Measurements from ENCODE around the gene MAPKAPK5.

MAPKAPK5 gene

GRCh38 chr12:111838353-111838752 is 3.7 kb upstream of the MAPKAPK5 start:
- H3K9me3 ChIP-seq (ENCODE audit: low read length): no peaks in the 10 kb centered on the region
- H3K4me1 ChIP-seq (ENCODE audit: insufficient read depth, low read length): peaks cover 22% of the 10 kb centered on the region
- H3K4me3 ChIP-seq (ENCODE audit: low read length): no peak overlapping the region
- H3K27me3 ChIP-seq (ENCODE audit: insufficient read depth, low read length): no peaks in the 10 kb centered on the region
- H2AFZ ChIP-seq (ENCODE audit: low read depth, low read length): no peak overlapping the region
- H3K36me3 ChIP-seq (ENCODE audit: insufficient read depth, low read length): peaks cover 15% of the 10 kb centered on the region

- peaks cover 15% of the 10 kb centered on the region for H3K36me3 ChIP-seq (ENCODE audit: insufficient read depth, low read length)
- no peaks in the 10 kb centered on the region for H3K27me3 ChIP-seq (ENCODE audit: insufficient read depth, low read length)
- H2AFZ ChIP-seq (ENCODE audit: low read depth, low read length): no peak overlapping the region
- peaks cover 23% of the 10 kb centered on the region for H3K4me1 ChIP-seq (ENCODE audit: insufficient read depth, low read length)
- no peaks in the 10 kb centered on the region for H3K9me3 ChIP-seq (ENCODE audit: low read length)
- peak overlapping the region; percentile 95 for H3K4me3 ChIP-seq (ENCODE audit: low read length)
Observed at GRCh38 chr12:111840807-111841206, 1.2 kb upstream of the MAPKAPK5 start.

GRCh38 chr12:111841236-111841749 is 735 bp upstream of the MAPKAPK5 start:
- Histone ChIP-seq H3K4me1 (ENCODE audit: insufficient read depth, low read length) (peaks cover 23% of the 10 kb centered on the region), H3K9me3 (ENCODE audit: low read length) (no peaks in the 10 kb centered on the region), H3K36me3 (ENCODE audit: insufficient read depth, low read length) (peaks cover 15% of the 10 kb centered on the region), H3K4me3 (ENCODE audit: low read length) (peak overlapping the region; percentile 95), H2AFZ (ENCODE audit: low read depth, low read length) (peak overlapping the region; percentile 65), H3K27me3 (ENCODE audit: insufficient read depth, low read length) (no peaks in the 10 kb centered on the region)

GRCh38 chr12:111842556-111843396 is 748 bp downstream of the MAPKAPK5 start:
- no peaks in the 10 kb centered on the region for H3K27me3 ChIP-seq (ENCODE audit: insufficient read depth, low read length)
- peak overlapping the region; percentile 65 for H2AFZ ChIP-seq (ENCODE audit: low read depth, low read length)
- H3K4me1 ChIP-seq (ENCODE audit: insufficient read depth, low read length): peaks cover 23% of the 10 kb centered on the region
- no peaks in the 10 kb centered on the region for H3K9me3 ChIP-seq (ENCODE audit: low read length)
- H3K4me3 ChIP-seq (ENCODE audit: low read length): peak overlapping the region; percentile 95
- H3K36me3 ChIP-seq (ENCODE audit: insufficient read depth, low read length): peaks cover 15% of the 10 kb centered on the region

- Histone ChIP-seq H2AFZ (ENCODE audit: low read depth, low read length) (no peak overlapping the region), H3K36me3 (ENCODE audit: insufficient read depth, low read length) (peaks cover 5% of the 10 kb centered on the region), H3K4me3 (ENCODE audit: low read length) (no peak overlapping the region), H3K27me3 (ENCODE audit: insufficient read depth, low read length) (no peaks in the 10 kb centered on the region), H3K9me3 (ENCODE audit: low read length) (peaks cover 2% of the 10 kb centered on the region), H3K4me1 (ENCODE audit: insufficient read depth, low read length) (peaks cover 10% of the 10 kb centered on the region)
Observed at GRCh38 chr12:111846016-111846415, 4.0 kb downstream of the MAPKAPK5 start.

GRCh38 chr12:111850526-111850925 is 8.5 kb downstream of the MAPKAPK5 start:
- Histone ChIP-seq H3K4me3 (ENCODE audit: low read length) (no peak overlapping the region), H3K4me1 (ENCODE audit: insufficient read depth, low read length) (no peaks in the 10 kb centered on the region), H3K9me3 (ENCODE audit: low read length) (peaks cover 4% of the 10 kb centered on the region), H3K27me3 (ENCODE audit: insufficient read depth, low read length) (no peaks in the 10 kb centered on the region), H3K36me3 (ENCODE audit: insufficient read depth, low read length) (peaks cover 13% of the 10 kb centered on the region), H2AFZ (ENCODE audit: low read depth, low read length) (no peak overlapping the region)

- H3K4me1 ChIP-seq (ENCODE audit: insufficient read depth, low read length): no peaks in the 10 kb centered on the region
- H3K36me3 ChIP-seq (ENCODE audit: insufficient read depth, low read length): peaks cover 7% of the 10 kb centered on the region
- no peak overlapping the region for H2AFZ ChIP-seq (ENCODE audit: low read depth, low read length)
- no peaks in the 10 kb centered on the region for H3K27me3 ChIP-seq (ENCODE audit: insufficient read depth, low read length)
- peaks cover 10% of the 10 kb centered on the region for H3K9me3 ChIP-seq (ENCODE audit: low read length)
- H3K4me3 ChIP-seq (ENCODE audit: low read length): no peak overlapping the region
Observed at GRCh38 chr12:111858186-111858585, 16.2 kb downstream of the MAPKAPK5 start.

- H3K27me3 ChIP-seq (ENCODE audit: insufficient read depth, low read length): no peaks in the 10 kb centered on the region
- peaks cover 7% of the 10 kb centered on the region for H3K36me3 ChIP-seq (ENCODE audit: insufficient read depth, low read length)
- peaks cover 10% of the 10 kb centered on the region for H3K9me3 ChIP-seq (ENCODE audit: low read length)
- H3K4me1 ChIP-seq (ENCODE audit: insufficient read depth, low read length): no peaks in the 10 kb centered on the region
- no peak overlapping the region for H2AFZ ChIP-seq (ENCODE audit: low read depth, low read length)
- no peak overlapping the region for H3K4me3 ChIP-seq (ENCODE audit: low read length)
Observed at GRCh38 chr12:111858778-111859177, 16.8 kb downstream of the MAPKAPK5 start.

- peaks cover 40% of the 10 kb centered on the region for H3K36me3 ChIP-seq (ENCODE audit: insufficient read depth, low read length)
Observed at GRCh38 chr12:111864913-111865312, 22.9 kb downstream of the MAPKAPK5 start.

GRCh38 chr12:111867531-111867930 is 25.5 kb downstream of the MAPKAPK5 start:
- Histone ChIP-seq H3K4me1 (ENCODE audit: insufficient read depth, low read length) (peaks cover 26% of the 10 kb centered on the region), H3K4me3 (ENCODE audit: low read length) (no peak overlapping the region), H3K9me3 (ENCODE audit: low read length) (peaks cover 9% of the 10 kb centered on the region), H2AFZ (ENCODE audit: low read depth, low read length) (no peak overlapping the region), H3K36me3 (ENCODE audit: insufficient read depth, low read length) (peaks cover 66% of the 10 kb centered on the region), H3K27me3 (ENCODE audit: insufficient read depth, low read length) (no peaks in the 10 kb centered on the region)

More at GRCh38 chr12:111864913-111865312, 22.9 kb downstream of the MAPKAPK5 start:
- H2AFZ ChIP-seq (ENCODE audit: low read depth, low read length): no peak overlapping the region
- H3K4me3 ChIP-seq (ENCODE audit: low read length): no peak overlapping the region
- no peaks in the 10 kb centered on the region for H3K9me3 ChIP-seq (ENCODE audit: low read length)
- no peaks in the 10 kb centered on the region for H3K27me3 ChIP-seq (ENCODE audit: insufficient read depth, low read length)
- H3K4me1 ChIP-seq (ENCODE audit: insufficient read depth, low read length): peaks cover 24% of the 10 kb centered on the region

GRCh38 chr12:111868676-111869588 is 26.9 kb downstream of the MAPKAPK5 start:
- H2AFZ ChIP-seq (ENCODE audit: low read depth, low read length): no peak overlapping the region
- peaks cover 26% of the 10 kb centered on the region for H3K4me1 ChIP-seq (ENCODE audit: insufficient read depth, low read length)
- peaks cover 78% of the 10 kb centered on the region for H3K36me3 ChIP-seq (ENCODE audit: insufficient read depth, low read length)
- H3K9me3 ChIP-seq (ENCODE audit: low read length): peaks cover 11% of the 10 kb centered on the region
- H3K4me3 ChIP-seq (ENCODE audit: low read length): no peak overlapping the region
- H3K27me3 ChIP-seq (ENCODE audit: insufficient read depth, low read length): no peaks in the 10 kb centered on the region

- H3K4me1 ChIP-seq (ENCODE audit: insufficient read depth, low read length): peaks cover 26% of the 10 kb centered on the region
- H3K4me3 ChIP-seq (ENCODE audit: low read length): no peak overlapping the region
- H3K9me3 ChIP-seq (ENCODE audit: low read length): peaks cover 11% of the 10 kb centered on the region
- no peak overlapping the region for H2AFZ ChIP-seq (ENCODE audit: low read depth, low read length)
- H3K27me3 ChIP-seq (ENCODE audit: insufficient read depth, low read length): no peaks in the 10 kb centered on the region
- H3K36me3 ChIP-seq (ENCODE audit: insufficient read depth, low read length): peaks cover 80% of the 10 kb centered on the region
Observed at GRCh38 chr12:111869671-111870070, 27.6 kb downstream of the MAPKAPK5 start.

- Histone ChIP-seq H3K27me3 (ENCODE audit: insufficient read depth, low read length) (no peaks in the 10 kb centered on the region), H3K36me3 (ENCODE audit: insufficient read depth, low read length) (peaks cover 75% of the 10 kb centered on the region), H3K4me1 (ENCODE audit: insufficient read depth, low read length) (peaks cover 26% of the 10 kb centered on the region), H2AFZ (ENCODE audit: low read depth, low read length) (no peak overlapping the region), H3K9me3 (ENCODE audit: low read length) (peaks cover 11% of the 10 kb centered on the region), H3K4me3 (ENCODE audit: low read length) (no peak overlapping the region)
Observed at GRCh38 chr12:111870216-111870615, 28.2 kb downstream of the MAPKAPK5 start.
